ENCODE results near the gene RDH12. TPM values are rescaled to one million over a fixed set of nuclear protein-coding genes. Genes with fewer than 3 reads are reported as not detected.

RDH12 gene
- total and polyA plus RNA-seq, 9 of the 15 experiments (the other 6 are each of a cell fraction or from before 2014, with no cell fraction given): 0.03 to 0.29 (median 0.07) TPM; not detected in 2

DNA sequence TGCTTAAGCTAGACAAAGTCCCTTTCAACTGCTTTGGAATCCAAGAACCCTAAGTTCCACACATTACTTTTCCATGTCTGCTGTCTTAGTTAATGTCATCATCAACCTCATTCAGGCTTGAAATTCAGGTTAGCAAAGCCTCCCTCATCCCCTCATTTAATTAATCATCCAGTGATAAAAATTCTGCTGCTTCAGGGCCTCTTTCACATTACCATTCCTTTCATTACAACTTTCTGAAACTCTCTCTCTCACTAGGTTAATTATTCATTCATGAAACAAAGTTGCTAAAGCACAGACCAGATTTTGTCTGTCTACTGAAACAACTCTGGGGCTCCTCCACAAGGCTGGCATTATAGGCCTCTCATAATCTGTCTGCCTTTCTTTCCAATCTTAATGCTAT lies 17.8 kb upstream of the RDH12 start:
- BruUV-seq (replicated peaks): TSS peak; percentile 9
- ATAC-seq (no peak), FAIRE-seq (no peak), DNase-seq (ENCODE audit: extremely low read depth in 1 of 4, low spot score in 3 of 4) (no peak)
- ChIA-PET POLR2A (interaction anchor here (0.7 to 0.8 kb wide), 2 partner anchors 10 kb away, joined by 3 read pairs; no protein-coding TSS in a partner anchor), CTCF (ENCODE audit: low intra/inter-chr PET ratio) (no interaction called here)
- Histone ChIP-seq H3K27me3 (ENCODE audit: control insufficient read depth in 2 of 2, insufficient read depth in 2 of 2, low read length in 2 of 2) (no peaks in the 10 kb centered on the region), H3K79me2 (ENCODE audit: control insufficient read depth, insufficient read depth, low read length) (peaks cover 25% of the 10 kb centered on the region), H3K4me2 (ENCODE audit: insufficient read depth, low read length) (no peak overlapping the region), H3K27ac (ENCODE audit: extremely low read depth, low read depth, low read length) (no peak overlapping the region), H3K9ac (ENCODE audit: insufficient read depth in 1 of 2, low read depth in 2 of 2, low read length in 2 of 2) (no peak overlapping the region), H3K9me1 (ENCODE audit: control insufficient read depth, insufficient read depth, low read length) (no peaks in the 10 kb centered on the region), H3K4me1 (replicated peaks in 1 of 2; ENCODE audit: control insufficient read depth in 2 of 2, insufficient read depth in 2 of 2, low read length in 2 of 2) (peaks cover 11 to 26% of the 10 kb centered on the region in 2 experiments), H2AFZ (ENCODE audit: low read depth, low read length) (no peak overlapping the region), H3K36me3 (ENCODE audit: control insufficient read depth, insufficient read depth, low read length) (peaks cover 81% of the 10 kb centered on the region), H3K9me3 (replicated peaks; ENCODE audit: control insufficient read depth, insufficient read depth, low read depth, low read length) (no peaks in the 10 kb centered on the region), H4K20me1 (replicated peaks; ENCODE audit: control insufficient read depth, insufficient read depth, low read length) (no peaks in the 10 kb centered on the region), H3K4me3 (no peak overlapping the region)
- TF ChIP-seq ZBTB7A (IDR thresholded peaks at IDR 0.05; ENCODE audit: borderline replicate concordance, control insufficient read depth, low read depth, low read length) (no peak), FOXJ3 (CRISPR knock-in tag; IDR thresholded peaks at IDR 0.05) (no peak), MBD2 (IDR thresholded peaks at IDR 0.05; ENCODE audit: borderline replicate concordance, low read depth) (no peak), ZNF263 (CRISPR knock-in tag; IDR thresholded peaks at IDR 0.05; ENCODE audit: borderline replicate concordance) (no peak), NCOA4 (IDR thresholded peaks at IDR 0.05; ENCODE audit: partially characterized antibody) (no peak), SRSF3 (IDR thresholded peaks at IDR 0.05; ENCODE audit: insufficient read depth, low read length) (no peak), HMG20B (CRISPR knock-in tag; IDR thresholded peaks at IDR 0.05) (no peak), ZNF77 (CRISPR knock-in tag; IDR thresholded peaks at IDR 0.05) (no peak), CXXC5 (CRISPR knock-in tag; IDR thresholded peaks at IDR 0.05) (no peak), CREB1 (IDR thresholded peaks at IDR 0.05) (no peak), CREB1 (CRISPR knock-in tag; IDR thresholded peaks at IDR 0.05) (no peak), ZNF134 (CRISPR knock-in tag; conservative IDR thresholded peaks at IDR 0.05) (no peak), RFX1 (IDR thresholded peaks at IDR 0.05) (no peak), MAZ (CRISPR knock-in tag; conservative IDR thresholded peaks at IDR 0.05 in 1 of 2, IDR thresholded peaks at IDR 0.05 in 1 of 2) (no peak)
- TF ChIP-seq, protein P1, sequence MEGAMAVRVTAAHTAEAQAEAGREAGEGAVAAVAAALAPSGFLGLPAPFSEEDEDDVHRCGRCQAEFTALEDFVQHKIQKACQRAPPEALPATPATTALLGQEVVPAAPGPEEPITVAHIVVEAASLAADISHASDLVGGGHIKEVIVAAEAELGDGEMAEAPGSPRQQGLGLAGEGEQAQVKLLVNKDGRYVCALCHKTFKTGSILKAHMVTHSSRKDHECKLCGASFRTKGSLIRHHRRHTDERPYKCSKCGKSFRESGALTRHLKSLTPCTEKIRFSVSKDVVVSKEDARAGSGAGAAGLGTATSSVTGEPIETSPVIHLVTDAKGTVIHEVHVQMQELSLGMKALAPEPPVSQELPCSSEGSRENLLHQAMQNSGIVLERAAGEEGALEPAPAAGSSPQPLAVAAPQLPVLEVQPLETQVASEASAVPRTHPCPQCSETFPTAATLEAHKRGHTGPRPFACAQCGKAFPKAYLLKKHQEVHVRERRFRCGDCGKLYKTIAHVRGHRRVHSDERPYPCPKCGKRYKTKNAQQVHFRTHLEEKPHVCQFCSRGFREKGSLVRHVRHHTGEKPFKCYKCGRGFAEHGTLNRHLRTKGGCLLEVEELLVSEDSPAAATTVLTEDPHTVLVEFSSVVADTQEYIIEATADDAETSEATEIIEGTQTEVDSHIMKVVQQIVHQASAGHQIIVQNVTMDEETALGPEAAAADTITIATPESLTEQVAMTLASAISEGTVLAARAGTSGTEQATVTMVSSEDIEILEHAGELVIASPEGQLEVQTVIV (CRISPR knock-in tag; IDR thresholded peaks at IDR 0.05; ENCODE audit: borderline replicate concordance): no peak
- TF ChIP-seq, protein P2, sequence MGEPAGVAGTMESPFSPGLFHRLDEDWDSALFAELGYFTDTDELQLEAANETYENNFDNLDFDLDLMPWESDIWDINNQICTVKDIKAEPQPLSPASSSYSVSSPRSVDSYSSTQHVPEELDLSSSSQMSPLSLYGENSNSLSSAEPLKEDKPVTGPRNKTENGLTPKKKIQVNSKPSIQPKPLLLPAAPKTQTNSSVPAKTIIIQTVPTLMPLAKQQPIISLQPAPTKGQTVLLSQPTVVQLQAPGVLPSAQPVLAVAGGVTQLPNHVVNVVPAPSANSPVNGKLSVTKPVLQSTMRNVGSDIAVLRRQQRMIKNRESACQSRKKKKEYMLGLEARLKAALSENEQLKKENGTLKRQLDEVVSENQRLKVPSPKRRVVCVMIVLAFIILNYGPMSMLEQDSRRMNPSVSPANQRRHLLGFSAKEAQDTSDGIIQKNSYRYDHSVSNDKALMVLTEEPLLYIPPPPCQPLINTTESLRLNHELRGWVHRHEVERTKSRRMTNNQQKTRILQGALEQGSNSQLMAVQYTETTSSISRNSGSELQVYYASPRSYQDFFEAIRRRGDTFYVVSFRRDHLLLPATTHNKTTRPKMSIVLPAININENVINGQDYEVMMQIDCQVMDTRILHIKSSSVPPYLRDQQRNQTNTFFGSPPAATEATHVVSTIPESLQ (CRISPR knock-in tag; IDR thresholded peaks at IDR 0.05): no peak
- TF ChIP-seq, protein P3, sequence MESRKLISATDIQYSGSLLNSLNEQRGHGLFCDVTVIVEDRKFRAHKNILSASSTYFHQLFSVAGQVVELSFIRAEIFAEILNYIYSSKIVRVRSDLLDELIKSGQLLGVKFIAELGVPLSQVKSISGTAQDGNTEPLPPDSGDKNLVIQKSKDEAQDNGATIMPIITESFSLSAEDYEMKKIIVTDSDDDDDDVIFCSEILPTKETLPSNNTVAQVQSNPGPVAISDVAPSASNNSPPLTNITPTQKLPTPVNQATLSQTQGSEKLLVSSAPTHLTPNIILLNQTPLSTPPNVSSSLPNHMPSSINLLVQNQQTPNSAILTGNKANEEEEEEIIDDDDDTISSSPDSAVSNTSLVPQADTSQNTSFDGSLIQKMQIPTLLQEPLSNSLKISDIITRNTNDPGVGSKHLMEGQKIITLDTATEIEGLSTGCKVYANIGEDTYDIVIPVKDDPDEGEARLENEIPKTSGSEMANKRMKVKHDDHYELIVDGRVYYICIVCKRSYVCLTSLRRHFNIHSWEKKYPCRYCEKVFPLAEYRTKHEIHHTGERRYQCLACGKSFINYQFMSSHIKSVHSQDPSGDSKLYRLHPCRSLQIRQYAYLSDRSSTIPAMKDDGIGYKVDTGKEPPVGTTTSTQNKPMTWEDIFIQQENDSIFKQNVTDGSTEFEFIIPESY (CRISPR knock-in tag; IDR thresholded peaks at IDR 0.05): no peak
- in situ Hi-C loops (cut with MboI) (no loop called here), intact Hi-C loops (cut with micrococcal nuclease) (no loop called here)

All from K562 (cell line).